Ishikawa (cell line): ENCODE data around the gene KCND3.

Experiments used
- CEBPB ChIP-seq: IDR thresholded peaks from 2 replicates; pipeline ENCODE4 v1.6.1; 2012
- CREB1 ChIP-seq: IDR thresholded peaks from 2 replicates; pipeline ENCODE4 v1.6.1; 2012; ENCODE audit warnings: low read depth
- EGR1 ChIP-seq: IDR thresholded peaks from 2 replicates; pipeline ENCODE4 v1.6.1; 2012
- EP300 ChIP-seq: IDR thresholded peaks from 2 replicates; pipeline ENCODE4 v1.6.1; 2012; ENCODE audit warnings: borderline replicate concordance
- FOXM1 ChIP-seq: IDR thresholded peaks from 2 replicates; pipeline ENCODE4 v1.6.1; 2012; ENCODE audit warnings: low read depth, borderline replicate concordance
- NFIC ChIP-seq: IDR thresholded peaks from 2 replicates; pipeline ENCODE4 v1.6.1; 2012
- RAD21 ChIP-seq: IDR thresholded peaks from 2 replicates; pipeline ENCODE4 v1.6.1; 2012; ENCODE audit warnings: low read depth
- TAF1 ChIP-seq: IDR thresholded peaks from 2 replicates; pipeline ENCODE4 v1.6.1; 2012; ENCODE audit warnings: low read depth, mild to moderate bottlenecking
- TCF12 ChIP-seq: IDR thresholded peaks from 2 replicates; pipeline ENCODE4 v1.6.1; 2012; ENCODE audit warnings: low read depth
- TEAD4 ChIP-seq: IDR thresholded peaks from 2 replicates; pipeline ENCODE4 v1.6.1; 2012
- YY1 ChIP-seq: IDR thresholded peaks from 2 replicates; pipeline ENCODE4 v1.6.1; 2012; ENCODE audit warnings: low read depth
- ZBTB7A ChIP-seq: IDR thresholded peaks from 2 replicates; pipeline ENCODE4 v1.6.1; 2012; ENCODE audit warnings: low read depth
- TF ChIP-seq, protein P1 (sequence below): IDR thresholded peaks from 2 replicates; pipeline ENCODE4 v1.6.1; 2012
- TF ChIP-seq, protein P2 (sequence below): IDR thresholded peaks from 2 replicates; pipeline ENCODE4 v1.6.1; 2012; ENCODE audit warnings: low read depth, mild to moderate bottlenecking
- TF ChIP-seq, protein P3 (sequence below): IDR thresholded peaks from 2 replicates; pipeline ENCODE4 v1.6.1; 2012

The KCND3 gene

DNA sequence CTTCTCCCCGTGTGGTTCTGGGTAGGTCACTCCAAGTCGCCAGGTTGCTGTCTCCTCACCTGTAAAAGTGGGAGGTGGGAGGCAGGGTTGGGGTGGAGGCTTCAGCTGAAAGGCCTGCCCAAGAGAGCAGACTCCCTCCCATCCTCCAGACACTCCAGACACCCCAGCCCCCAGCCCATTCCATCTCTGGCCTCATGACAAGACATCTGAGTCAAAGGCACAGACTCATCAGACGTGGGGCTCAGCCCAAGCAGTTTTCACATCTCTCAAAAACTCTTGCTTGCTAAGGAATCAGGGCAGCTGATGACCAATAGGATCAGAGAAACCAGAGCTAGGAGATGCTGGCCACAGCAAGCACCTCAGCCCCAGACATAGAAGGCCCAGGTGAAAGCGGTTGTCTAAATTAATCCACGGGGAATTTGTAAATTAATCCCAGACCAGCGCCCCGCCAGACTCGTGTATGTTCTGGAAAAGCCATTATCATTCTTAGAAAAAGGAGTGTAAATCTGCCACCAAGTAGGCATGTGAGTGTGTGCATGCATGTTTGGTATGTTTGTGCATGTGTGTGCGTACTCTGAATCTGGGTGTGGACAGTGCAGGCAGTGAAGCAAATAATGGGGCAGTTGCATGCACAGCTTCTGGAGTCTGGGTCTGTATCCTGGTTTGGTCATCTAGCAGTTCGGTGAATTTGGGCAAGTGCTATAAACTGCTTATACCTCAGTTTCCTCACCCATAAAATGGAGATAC is 55.2 kb downstream of the KCND3 start:
- TF ChIP-seq TCF12 (no peak), ZBTB7A (no peak), RAD21 (no peak), YY1 (no peak), CREB1 (no peak), FOXM1 (no peak), CEBPB (no peak), TAF1 (no peak), NFIC (no peak), EGR1 (no peak), EP300 (no peak), TEAD4 (no peak)
- TF ChIP-seq, protein P1, sequence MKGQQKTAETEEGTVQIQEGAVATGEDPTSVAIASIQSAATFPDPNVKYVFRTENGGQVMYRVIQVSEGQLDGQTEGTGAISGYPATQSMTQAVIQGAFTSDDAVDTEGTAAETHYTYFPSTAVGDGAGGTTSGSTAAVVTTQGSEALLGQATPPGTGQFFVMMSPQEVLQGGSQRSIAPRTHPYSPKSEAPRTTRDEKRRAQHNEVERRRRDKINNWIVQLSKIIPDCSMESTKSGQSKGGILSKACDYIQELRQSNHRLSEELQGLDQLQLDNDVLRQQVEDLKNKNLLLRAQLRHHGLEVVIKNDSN: no peak
- TF ChIP-seq, protein P2, sequence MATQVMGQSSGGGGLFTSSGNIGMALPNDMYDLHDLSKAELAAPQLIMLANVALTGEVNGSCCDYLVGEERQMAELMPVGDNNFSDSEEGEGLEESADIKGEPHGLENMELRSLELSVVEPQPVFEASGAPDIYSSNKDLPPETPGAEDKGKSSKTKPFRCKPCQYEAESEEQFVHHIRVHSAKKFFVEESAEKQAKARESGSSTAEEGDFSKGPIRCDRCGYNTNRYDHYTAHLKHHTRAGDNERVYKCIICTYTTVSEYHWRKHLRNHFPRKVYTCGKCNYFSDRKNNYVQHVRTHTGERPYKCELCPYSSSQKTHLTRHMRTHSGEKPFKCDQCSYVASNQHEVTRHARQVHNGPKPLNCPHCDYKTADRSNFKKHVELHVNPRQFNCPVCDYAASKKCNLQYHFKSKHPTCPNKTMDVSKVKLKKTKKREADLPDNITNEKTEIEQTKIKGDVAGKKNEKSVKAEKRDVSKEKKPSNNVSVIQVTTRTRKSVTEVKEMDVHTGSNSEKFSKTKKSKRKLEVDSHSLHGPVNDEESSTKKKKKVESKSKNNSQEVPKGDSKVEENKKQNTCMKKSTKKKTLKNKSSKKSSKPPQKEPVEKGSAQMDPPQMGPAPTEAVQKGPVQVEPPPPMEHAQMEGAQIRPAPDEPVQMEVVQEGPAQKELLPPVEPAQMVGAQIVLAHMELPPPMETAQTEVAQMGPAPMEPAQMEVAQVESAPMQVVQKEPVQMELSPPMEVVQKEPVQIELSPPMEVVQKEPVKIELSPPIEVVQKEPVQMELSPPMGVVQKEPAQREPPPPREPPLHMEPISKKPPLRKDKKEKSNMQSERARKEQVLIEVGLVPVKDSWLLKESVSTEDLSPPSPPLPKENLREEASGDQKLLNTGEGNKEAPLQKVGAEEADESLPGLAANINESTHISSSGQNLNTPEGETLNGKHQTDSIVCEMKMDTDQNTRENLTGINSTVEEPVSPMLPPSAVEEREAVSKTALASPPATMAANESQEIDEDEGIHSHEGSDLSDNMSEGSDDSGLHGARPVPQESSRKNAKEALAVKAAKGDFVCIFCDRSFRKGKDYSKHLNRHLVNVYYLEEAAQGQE: no peak
- TF ChIP-seq, protein P3, sequence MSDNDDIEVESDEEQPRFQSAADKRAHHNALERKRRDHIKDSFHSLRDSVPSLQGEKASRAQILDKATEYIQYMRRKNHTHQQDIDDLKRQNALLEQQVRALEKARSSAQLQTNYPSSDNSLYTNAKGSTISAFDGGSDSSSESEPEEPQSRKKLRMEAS: no peak

DNA sequence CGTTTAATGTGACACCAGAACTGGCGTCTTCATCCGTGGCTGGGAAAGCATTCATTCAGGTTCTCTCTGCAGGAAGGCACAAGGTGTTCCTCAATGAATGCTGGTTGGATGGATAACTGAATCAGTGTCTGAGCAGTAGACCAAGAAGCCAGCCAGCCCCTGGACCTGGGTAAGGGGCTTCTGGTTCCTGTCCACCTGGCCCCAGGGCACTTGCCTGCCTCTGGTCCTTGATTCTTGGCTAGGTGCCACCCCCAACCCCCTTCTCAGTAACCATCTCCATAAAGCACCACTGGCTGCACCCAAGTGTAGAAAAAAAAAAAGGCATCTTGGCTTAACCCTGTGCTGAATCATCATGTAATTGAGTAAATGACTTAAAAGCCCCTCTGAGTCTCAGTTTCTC is 59.1 kb downstream of the KCND3 start:
- no peak for TF ChIP-seq ZBTB7A
- no peak for TF ChIP-seq NFIC
- no peak for TF ChIP-seq CREB1
- TF ChIP-seq EGR1: no peak
- TF ChIP-seq, protein P3: no peak
- TF ChIP-seq, protein P1: no peak
- TF ChIP-seq, protein P2: no peak
- no peak for TF ChIP-seq EP300
- TF ChIP-seq TCF12: no peak
- TF ChIP-seq RAD21: no peak
- TF ChIP-seq YY1: no peak

DNA sequence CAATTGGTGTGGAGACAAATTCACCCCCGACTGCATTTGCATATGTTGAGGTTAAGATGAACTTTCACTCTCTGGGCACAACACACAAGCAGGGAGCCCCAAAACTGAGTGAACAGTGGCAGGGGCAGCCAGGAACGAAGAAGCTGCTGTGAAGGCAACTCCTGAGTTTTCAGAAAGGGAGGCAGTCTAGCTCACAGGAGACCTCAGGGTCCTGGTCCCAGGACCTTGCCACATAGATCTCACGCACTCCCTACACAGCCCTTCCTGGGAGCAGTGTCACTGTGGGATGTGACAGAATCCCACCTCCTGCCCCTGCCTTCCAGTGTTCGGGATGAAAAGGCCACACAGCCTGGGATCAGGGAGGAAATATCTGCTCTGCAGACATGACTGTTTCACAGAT is 60.9 kb downstream of the KCND3 start:
- TF ChIP-seq EP300: no peak

DNA sequence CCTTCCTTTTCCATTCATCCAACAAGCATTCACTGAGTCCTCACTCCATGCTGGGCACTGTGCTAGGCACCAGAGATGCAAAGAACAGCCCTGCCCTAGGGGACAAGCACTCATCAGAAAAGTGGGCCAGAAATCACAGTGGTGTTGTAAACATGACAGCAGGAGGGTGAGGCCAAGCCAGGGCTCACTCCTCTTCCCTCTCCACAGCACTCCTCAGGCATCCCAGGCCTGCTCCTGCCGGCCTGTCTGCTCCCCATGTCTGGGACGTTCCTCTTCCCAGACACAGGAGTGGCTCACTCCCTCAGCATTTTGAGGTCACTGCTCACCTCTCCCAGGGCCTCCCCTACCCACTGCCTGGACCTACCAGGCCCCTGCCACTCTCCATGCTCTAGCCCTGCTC is 61.8 kb downstream of the KCND3 start:
- TF ChIP-seq TCF12 (no peak), CREB1 (no peak), CEBPB (no peak), TEAD4 (no peak), RAD21 (no peak), NFIC (no peak), TAF1 (no peak), ZBTB7A (no peak), FOXM1 (no peak), YY1 (no peak), EGR1 (no peak)
- TF ChIP-seq, protein P2: no peak
- TF ChIP-seq, protein P3: no peak

DNA sequence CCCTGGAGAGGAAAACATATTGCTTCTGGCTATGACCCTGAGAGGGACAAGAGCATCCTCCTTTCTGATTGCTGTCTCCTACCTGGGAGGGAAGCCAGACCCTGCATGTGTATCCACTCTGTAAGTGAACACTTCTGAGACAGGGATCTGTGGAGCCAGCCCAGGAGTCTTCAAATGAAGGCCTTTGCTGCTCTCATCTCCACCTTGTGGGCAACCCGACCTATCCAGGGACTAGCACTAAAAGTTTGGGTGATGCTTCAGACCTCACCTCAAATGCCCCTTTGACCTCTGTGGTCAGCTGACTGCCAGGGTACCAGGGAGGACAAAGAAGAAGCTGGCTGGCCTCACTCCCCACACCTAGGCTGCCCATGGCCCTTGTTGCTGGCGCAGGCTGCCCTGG is 64.7 kb downstream of the KCND3 start:
- TF ChIP-seq TCF12: no peak
- TF ChIP-seq YY1: no peak
- no peak for TF ChIP-seq ZBTB7A
